K562 (cell line): Measurements from ENCODE around the gene CTRB1. TPM values are rescaled to one million over a fixed set of nuclear protein-coding genes. Genes with fewer than 3 reads are reported as not detected.
A peak's percentile ranks its signal among the peaks of the same experiment; 100 is the strongest.

Experiments used
- ATAC-seq: fragments of 200-7000 bp; cut with Tn5 transposase; 3 replicates; pipeline ENCODE4 v1.9.1; 2020; ENCODE audit warnings: moderate library complexity
- BruUV-seq: library from RNA; stranded (reverse); fragments of 400-500 nt; replicated peaks from 2 replicates; lab custom pipeline; 2021; lab: Mats Ljungman, UMichigan
- CTCF ChIA-PET: fragments of 300-600 bp; formaldehyde crosslinking; extraction: SDS; loops from one replicate; lab custom pipeline; 2021; ENCODE audit warnings: low intra/inter-chr PET ratio; lab: Yijun Ruan, JAX
- POLR2A ChIA-PET: fragments of 300-600, 350-650 bp; sonication (Branson Sonifier 250); formaldehyde crosslinking; extraction: SDS; loops from one replicate; lab custom pipeline; 2021; ENCODE audit warnings: antibody characterized with exemption, inconsistent platforms; lab: Yijun Ruan, JAX
- DNase-seq, 4 experiments: peaks; one replicate each; pipeline versions ENCODE4 v3.0.0 to v3.0.0-alpha.2; 2011 to 2018; ENCODE audit warnings: low spot score in 3 of 4, mixed read lengths in 3 of 4; ENCODE audit errors: extremely low read depth in 1 of 4
- FAIRE-seq: peaks from 2 replicates; lab custom pipeline; 2011; peaks lifted over from hg19 to GRCh38; lab: Jason Lieb, UNC
- H2AFZ ChIP-seq: 2 replicates; pipeline ENCODE4 v1.6.0; 2011; ENCODE audit warnings: low read depth, low read length, control low read depth, inconsistent platforms
- H3K27ac ChIP-seq: fragments of 200-600 bp; 3 replicates; pipeline ENCODE4 v1.8.0; 2011; ENCODE audit warnings: low read depth, mild to moderate bottlenecking, control low read depth, inconsistent platforms, low read length, moderate library complexity, mixed read lengths; ENCODE audit errors: extremely low read depth
- H3K27me3 ChIP-seq, 2 experiments: fragments of 300-600 bp in 1 of 2; 2 replicates in 1 of 2; 3 replicates in 1 of 2; pipeline versions ENCODE4 v1.6.0 to v1.8.0; 2011; ENCODE audit warnings: inconsistent platforms in 2 of 2, low read length in 2 of 2, mild to moderate bottlenecking in 1 of 2, mixed read lengths in 1 of 2, moderate library complexity in 1 of 2; ENCODE audit not compliant: control insufficient read depth in 2 of 2, insufficient read depth in 2 of 2
- H3K36me3 ChIP-seq: fragments of 300-600 bp; 3 replicates; pipeline ENCODE4 v1.8.0; 2011; ENCODE audit warnings: mild to moderate bottlenecking, low read length, inconsistent platforms; ENCODE audit not compliant: control insufficient read depth, insufficient read depth
- H3K4me1 ChIP-seq, 2 experiments: fragments of 200-600 bp in 1 of 2; replicated peaks in 1 of 2; 2 replicates in 1 of 2; 3 replicates in 1 of 2; pipeline versions ENCODE4 v1.5.1 to v1.8.0; 2011; ENCODE audit warnings: inconsistent platforms in 2 of 2, low read length in 2 of 2, mild to moderate bottlenecking in 1 of 2, mixed read lengths in 1 of 2, moderate library complexity in 1 of 2; ENCODE audit not compliant: control insufficient read depth in 2 of 2, insufficient read depth in 2 of 2
- H3K4me2 ChIP-seq: 2 replicates; pipeline ENCODE4 v1.6.1; 2011; ENCODE audit warnings: low read length, control low read depth, inconsistent platforms, mixed read lengths; ENCODE audit not compliant: insufficient read depth
- H3K4me3 ChIP-seq: fragments of 200-600 bp; sonication (generic), shearing (Covaris generic); 2 replicates; pipeline ENCODE4 v1.5.1; 2016; ENCODE audit warnings: control low read depth, inconsistent platforms
- H3K79me2 ChIP-seq: fragments of 200-600 bp; 3 replicates; pipeline ENCODE4 v1.8.0; 2011; ENCODE audit warnings: low read length, inconsistent platforms; ENCODE audit not compliant: control insufficient read depth, insufficient read depth
- H3K9ac ChIP-seq, 2 experiments: 2 replicates each; pipeline versions ENCODE4 v1.6.0 to v1.6.1; 2011; ENCODE audit warnings: low read depth in 2 of 2, low read length in 2 of 2, control low read depth in 1 of 2, inconsistent platforms in 1 of 2, mild to moderate bottlenecking in 1 of 2, mixed read lengths in 1 of 2; ENCODE audit not compliant: insufficient read depth in 1 of 2
- H3K9me1 ChIP-seq: one replicate; pipeline ENCODE4 v1.6.0; 2011; ENCODE audit warnings: inconsistent platforms, mild to moderate bottlenecking, low read length, moderate library complexity; ENCODE audit not compliant: control insufficient read depth, insufficient read depth
- H3K9me3 ChIP-seq: replicated peaks from 2 replicates; pipeline ENCODE4 v1.5.1; 2011; ENCODE audit warnings: low read depth, low read length, inconsistent platforms; ENCODE audit not compliant: control insufficient read depth, insufficient read depth
- H4K20me1 ChIP-seq: replicated peaks from 2 replicates; pipeline ENCODE4 v1.6.1; 2011; ENCODE audit warnings: low read length, inconsistent platforms, mixed read lengths; ENCODE audit not compliant: control insufficient read depth, insufficient read depth
- E4F1 ChIP-seq: fragments of 250-450 bp; sonication (Bioruptor Pico); IDR thresholded peaks from 2 replicates; pipeline ENCODE4 v1.5.0; 2021; ENCODE audit warnings: mild to moderate bottlenecking, borderline replicate concordance
- ETV1 ChIP-seq: fragments of 450-650 bp; conservative IDR thresholded peaks from 2 replicates; pipeline ENCODE4 v1.6.1; 2016; ENCODE audit warnings: missing genetic modification characterization, control low read depth, low read depth, missing compliant biosample characterization
- POU5F1 ChIP-seq: fragments of 150-350 bp; IDR thresholded peaks from 2 replicates; pipeline ENCODE4 v1.6.1; 2014; ENCODE audit warnings: borderline replicate concordance, low read length, low read depth, mild to moderate bottlenecking; ENCODE audit not compliant: partially characterized antibody
- TFE3 ChIP-seq: fragments of 450-650 bp; formaldehyde crosslinking; IDR thresholded peaks from 2 replicates; pipeline ENCODE4 v1.4.0; 2020; ENCODE audit warnings: mild to moderate bottlenecking, mixed read lengths
- TOE1 ChIP-seq, 2 experiments: fragments of 450-650 bp in 1 of 2; sonication (generic) in 1 of 2; formaldehyde crosslinking in 1 of 2; IDR thresholded peaks; 2 replicates each; pipeline versions ENCODE4 v1.7.1 to v1.8.0; 2016 to 2022; ENCODE audit warnings: borderline replicate concordance in 2 of 2, mild to moderate bottlenecking in 2 of 2, antibody characterized with exemption in 1 of 2, inconsistent platforms in 1 of 2, low read depth in 1 of 2, missing genetic modification reagents in 1 of 2, moderate library complexity in 1 of 2
- WHSC1 ChIP-seq: IDR thresholded peaks from one replicate; pipeline ENCODE4 v1.6.1; 2012; ENCODE audit warnings: low read length, control low read depth, inconsistent platforms
- WGBS: fragments of 100-300 bp; shearing (Covaris generic); methylation state at CpG from one replicate; pipeline ENCODE4 v1.1.6; 2016; ENCODE audit warnings: low coverage, mixed read lengths; ENCODE audit not compliant: insufficient coverage; ENCODE audit errors: missing lambda C conversion rate; 5-methylcytosine and 5-hydroxymethylcytosine counted together
- in situ Hi-C: fragments of 300-500 bp; cut with MboI; formaldehyde crosslinking; loops from 4 replicates; pipeline ENCODE4 v1.15.0; 2018; ENCODE audit warnings: inconsistent platforms, mixed read lengths
- intact Hi-C: fragments of 100-400 bp; cut with micrococcal nuclease; formaldehyde crosslinking; loops from 2 replicates; pipeline ENCODE4 v1.14.2; 2022
- polyA plus RNA-seq, 8 experiments: library from polyadenylated mRNA; depleted of rRNA in 4 of 8; stranded (reverse) in 5 of 8; unstranded in 3 of 8; fragments of >200 nt; fragmentation: Nextera tagmentation in 2 of 8; fragmentation: Illumina TruSeq in 1 of 8; extraction: Ambion mirVana in 2 of 8; extraction: Trizol in 1 of 8; gene quantifications; 2 replicates each; pipeline versions ENCODE4 v1.2.1 to v1.2.3, GENCODE V29; 2011 to 2014; ENCODE audit warnings: inconsistent platforms in 1 of 8, missing spikeins in 1 of 8
- total RNA-seq, 7 experiments: library from RNA; depleted of rRNA in 6 of 7; stranded (reverse); fragments of >200 nt in 6 of 7; fragmentation: Illumina TruSeq in 2 of 7; extraction: Trizol in 2 of 7; gene quantifications; 2 replicates each; pipeline versions ENCODE4 v1.2.1 to v1.2.3, GENCODE V29; 2011 to 2021; ENCODE audit warnings: low replicate concordance in 1 of 7

CTRB1 gene
- total and polyA plus RNA-seq, 9 of the 15 experiments (the other 6 are each of a cell fraction or from before 2014, with no cell fraction given) = 2.3 TPM; not detected in 8

- Histone ChIP-seq H3K79me2 (no peaks in the 10 kb centered on the region), H3K36me3 (no peaks in the 10 kb centered on the region), H3K4me3 (no peak overlapping the region), H3K4me2 (no peak overlapping the region), H3K9ac (no peak overlapping the region), H4K20me1 (no peaks in the 10 kb centered on the region), H3K27ac (no peak overlapping the region), H3K4me1 (peaks cover 7 to 8% of the 10 kb centered on the region in 2 experiments; a peak in 4 of 5 replicates), H2AFZ (no peak overlapping the region), H3K9me1 (no peaks in the 10 kb centered on the region), H3K27me3 (peaks cover 25 to 48% of the 10 kb centered on the region in 2 experiments), H3K9me3 (no peaks in the 10 kb centered on the region)
- intact Hi-C loops = no loop called here
- ChIA-PET CTCF (interaction anchor here (0.6 kb wide), 1 partner anchor 319 kb away, joined by 10 read pairs; no protein-coding TSS in a partner anchor), POLR2A (no interaction called here)
- FAIRE-seq (no peak), DNase-seq (no peak), ATAC-seq (no peak)
- BruUV-seq = no TSS peak
- TF ChIP-seq TOE1 (IDR thresholded peaks at IDR 0.05; ENCODE audit: borderline replicate concordance) (peak; percentile 45; the same call in 1 of the 2 replicates), TOE1 (CRISPR knock-in tag; IDR thresholded peaks at IDR 0.05; ENCODE audit: borderline replicate concordance, low read depth) (no peak), ETV1 (tag) (no peak), WHSC1 (no peak), POU5F1 (no peak), TFE3 (CRISPR knock-in tag) (peak; percentile 88), E4F1 (CRISPR knock-in tag) (no peak)
- 37% methylated on average over 13 of the region's 13 CpGs for WGBS
- in situ Hi-C loops = loop anchor here (5.0 to 25.0 kb wide), 3 partner anchors 185 to 1985 kb away; partner anchors contain the start of genes MON1B and SYCE1L
Measured at GRCh38 chr16:75202069-75202590, 16.7 kb upstream of the CTRB1 start.
